Motor neuron (in vitro differentiated cells): Measurements from ENCODE around the gene TMEM178B. TPM values are rescaled to one million over a fixed set of nuclear protein-coding genes. Genes with fewer than 3 reads are reported as not detected.
A peak's percentile ranks its signal among the peaks of the same experiment; 100 is the strongest.

Experiments
- ATAC-seq, 8 experiments: fragments of 200-7000 bp; cut with Tn5 transposase; replicated peaks in 6 of 8; 2 replicates each; pipeline ENCODE4 v1.8.0; 2021; ENCODE audit warnings: mild to moderate bottlenecking in 8 of 8, moderate library complexity in 8 of 8
- H3K27ac ChIP-seq, 2 donors: fragments of 250-450 bp; sonication (Bioruptor Pico); 2 replicates each; pipeline ENCODE4 v1.9.0; 2021; ENCODE audit warnings: antibody characterized with exemption in 2 of 2, mild to moderate bottlenecking in 2 of 2, moderate library complexity in 1 of 2
- H3K4me1 ChIP-seq, 2 donors: fragments of 250-450 bp; sonication (Bioruptor Pico); replicated peaks in 1 of 2; 2 replicates each; pipeline ENCODE4 v1.6.1; 2021; ENCODE audit warnings: antibody characterized with exemption in 2 of 2, mild to moderate bottlenecking in 2 of 2, moderate library complexity in 1 of 2
- H3K4me3 ChIP-seq, 5 donors: fragments of 250-450 bp; sonication (Bioruptor Pico); 2 replicates each; pipeline ENCODE4 v1.9.0; 2021; ENCODE audit warnings: antibody characterized with exemption in 5 of 5, mild to moderate bottlenecking in 5 of 5, moderate library complexity in 4 of 5
- WGBS, 10 experiments: fragments of 450-650 bp; shearing (Covaris generic); methylation state at CpG; one replicate each; pipeline ENCODE4 v1.0.0; 2022; 5-methylcytosine and 5-hydroxymethylcytosine counted together
- in situ Hi-C, 9 experiments: fragments of 400-800 bp; cut with MboI; loops; one replicate each; pipeline ENCODE4 v1.15.0; 2021; ENCODE audit warnings: low sequenced_read_pairs in 9 of 9, low pct_unique_long_range_greater_than_20kb in 2 of 9; ENCODE audit not compliant: unreplicated experiment in 9 of 9
- total RNA-seq, 8 experiments: library from RNA; unstranded; fragments of 300-600 nt; gene quantifications; 2 replicates each; pipeline versions ENCODE4 v1.2.3 to v1.2.4, GENCODE V29; 2022

TMEM178B gene
- total RNA-seq, 8 experiments from 2014 or later, result 0.56 to 29.8 (median 17.1) TPM

GRCh38 chr7:141522657-141523342, 448.9 kb downstream of the TMEM178B start:
- 15 to 100% (median 70%) methylated on average over 1 to 3 of the region's 3 CpGs; no CpG with 5 or more reads in 4 of the 10 experiments for WGBS, 10 experiments

GRCh38 chr7:141525973-141526514, 452.2 kb downstream of the TMEM178B start:
- ATAC-seq, result peak in 5 of 8 experiments; percentile 30 to 86 (median 50)
- no peak overlapping the region for H3K4me3 ChIP-seq
- in situ Hi-C loops, result loop anchor here in 4 of 9 experiments (25.0 kb wide), 3 partner anchors 111 to 514 kb away; partner anchors contain the start of genes TMEM178B (in 2 of the 4) and MRPS33 (in 1 of the 4)
- H3K4me1 ChIP-seq, result no peaks in the 10 kb centered on the region
- H3K27ac ChIP-seq, result no peak overlapping the region

More at GRCh38 chr7:141522657-141523342, 448.9 kb downstream of the TMEM178B start:
- Histone ChIP-seq H3K4me1 (no peaks in the 10 kb centered on the region), H3K4me3 (no peak overlapping the region), H3K27ac (no peak overlapping the region)
- in situ Hi-C loops, result loop anchor here in 1 of 9 experiments (25.0 kb wide), 1 partner anchor 460 kb away; the partner anchor contains the start of gene TMEM178B
- ATAC-seq, result no peak

GRCh38 chr7:141527076-141527475, 453.2 kb downstream of the TMEM178B start:
- Histone ChIP-seq H3K4me1 (no peaks in the 10 kb centered on the region), H3K4me3 (no peak overlapping the region), H3K27ac (no peak overlapping the region)
- in situ Hi-C loops, result loop anchor here in 4 of 9 experiments (25.0 kb wide), 3 partner anchors 110 to 515 kb away; partner anchors contain the start of genes TMEM178B (in 2 of the 4) and MRPS33 (in 1 of the 4)
- ATAC-seq, result no peak
- 28 to 100% (median 77%) methylated on average over 1 to 4 of the region's 4 CpGs; no CpG with 5 or more reads in 1 of the 10 experiments for WGBS, 10 experiments

- 15 to 100% (median 88%) methylated on average over 2 to 3 of the region's 3 CpGs; no CpG with 5 or more reads in 4 of the 10 experiments for WGBS, 10 experiments
- Histone ChIP-seq H3K4me1 (peaks cover 2% of the 10 kb centered on the region in 2 donors), H3K4me3 (no peak overlapping the region), H3K27ac (no peak overlapping the region)
- in situ Hi-C loops, result loop anchor here in 4 of 9 experiments (25.0 kb wide), 3 partner anchors 109 to 516 kb away; partner anchors contain the start of genes TMEM178B (in 2 of the 4) and MRPS33 (in 1 of the 4)
- no peak for ATAC-seq
Measured at GRCh38 chr7:141528399-141528798, 454.5 kb downstream of the TMEM178B start.

Other genes starting within 250 kb of the TMEM178B start
- gene BRAF, start 149.1 kb upstream of the TMEM178B start, total RNA-seq, result 10 to 100 TPM; 19.4 to 43.5 (median 31.4) TPM
- gene MRPS33, start 59.1 kb upstream of the TMEM178B start, total RNA-seq, result 100 to 1,000 TPM in 1 of 8 experiments, 10 to 100 TPM in 7; 69.1 to 182 (median 76.6) TPM